ENCODE data around the gene LRRN1. TPM values are rescaled to one million over a fixed set of nuclear protein-coding genes. Genes with fewer than 3 reads are reported as not detected.

LRRN1 gene
- total RNA-seq, result not detected in 2 replicates

DNA sequence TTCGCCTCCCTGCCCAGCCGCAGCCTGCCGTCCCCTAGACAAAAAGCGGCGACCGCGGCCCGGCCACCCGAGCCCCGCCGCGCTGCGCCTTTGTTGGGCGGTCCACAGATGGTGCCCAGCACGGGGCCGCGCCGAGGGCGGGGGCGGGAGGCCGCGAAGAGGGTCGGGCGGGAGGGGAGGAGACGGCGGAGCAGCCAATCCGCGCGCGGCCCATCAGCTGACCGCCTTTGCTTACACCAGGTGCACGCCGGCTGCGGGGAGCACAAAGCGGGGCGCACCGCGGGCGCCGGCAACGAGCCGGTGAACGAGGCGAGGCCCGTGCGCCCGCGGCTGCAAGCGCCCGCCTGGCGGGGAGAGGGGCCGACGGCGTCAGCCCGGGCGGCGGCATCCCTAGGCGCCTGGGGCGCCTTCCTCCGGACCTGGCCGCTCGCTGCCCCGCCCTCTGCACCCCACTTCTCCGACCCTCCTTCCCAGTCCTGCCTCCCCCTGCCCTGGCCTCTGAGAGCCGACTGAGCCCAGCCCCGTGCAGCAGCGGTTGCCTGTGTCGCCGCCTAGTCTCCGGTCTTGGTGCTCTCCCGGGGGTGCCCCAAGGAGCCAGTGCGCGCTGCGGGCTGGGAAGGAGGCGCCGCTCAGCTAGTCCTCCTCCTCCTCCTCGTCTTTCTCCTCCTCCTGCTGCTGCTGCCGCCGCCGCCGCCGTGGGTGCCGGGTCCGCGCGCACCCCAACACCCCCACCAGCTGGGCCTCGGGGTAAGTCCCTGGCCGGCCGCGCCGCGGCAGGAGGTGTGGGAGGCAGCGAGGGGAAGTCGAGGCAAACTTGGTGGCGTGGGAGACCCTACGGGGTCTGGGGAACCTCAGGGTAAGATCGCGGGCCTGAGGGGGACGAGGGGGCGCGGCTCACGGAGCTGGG, at the start of gene LRRN1:
Gene LRRN1 (plus strand): TSS at position 259 of the 907 bp plus-strand sequence. CDS start 45,211 bp downstream, outside the sequence.

Measured in mammary microvascular endothelial cell (primary cell).